Measurements from ENCODE around the gene FAM13A.

Gene FAM13A

GRCh38 chr4:88752754-88753153, 304.2 kb downstream of the FAM13A start:
- no peak for DNase-seq (ENCODE audit: low read depth in 2 of 2, low spot score in 1 of 2)

GRCh38 chr4:88752076-88752463, 304.9 kb downstream of the FAM13A start:
- DNase-seq (ENCODE audit: low read depth in 2 of 2, low spot score in 1 of 2) = no peak

- DNase-seq (ENCODE audit: low read depth in 2 of 2, low spot score in 1 of 2) = no peak
Observed at GRCh38 chr4:88751258-88752075, 305.5 kb downstream of the FAM13A start.

GRCh38 chr4:88750369-88750768, 306.6 kb downstream of the FAM13A start:
- DNase-seq (ENCODE audit: low read depth in 2 of 2, low spot score in 1 of 2) = no peak

GRCh38 chr4:88747351-88747750, 309.6 kb downstream of the FAM13A start:
- no peak for DNase-seq (ENCODE audit: low read depth in 2 of 2, low spot score in 1 of 2)

GRCh38 chr4:88746206-88746605, 310.8 kb downstream of the FAM13A start:
- DNase-seq (ENCODE audit: low read depth in 2 of 2, low spot score in 1 of 2) = no peak

- DNase-seq (ENCODE audit: low read depth in 2 of 2, low spot score in 1 of 2) = no peak
Observed at GRCh38 chr4:88745581-88746163, 311.3 kb downstream of the FAM13A start.

GRCh38 chr4:88745175-88745574, 311.8 kb downstream of the FAM13A start:
- no peak for DNase-seq (ENCODE audit: low read depth in 2 of 2, low spot score in 1 of 2)

- no peak for DNase-seq (ENCODE audit: low read depth in 2 of 2, low spot score in 1 of 2)
Observed at GRCh38 chr4:88744609-88745008, 312.4 kb downstream of the FAM13A start.

- no peak for DNase-seq (ENCODE audit: low read depth in 2 of 2, low spot score in 1 of 2)
Observed at GRCh38 chr4:88743696-88744095, 313.3 kb downstream of the FAM13A start.

GRCh38 chr4:88742561-88742960, 314.4 kb downstream of the FAM13A start:
- DNase-seq (ENCODE audit: low read depth in 2 of 2, low spot score in 1 of 2) = no peak

- no peak for DNase-seq (ENCODE audit: low read depth in 2 of 2, low spot score in 1 of 2)
Observed at GRCh38 chr4:88738180-88738579, 318.8 kb downstream of the FAM13A start.

- DNase-seq (ENCODE audit: low read depth in 2 of 2, low spot score in 1 of 2) = no peak
Observed at GRCh38 chr4:88737307-88737941, 319.6 kb downstream of the FAM13A start.

- DNase-seq (ENCODE audit: low read depth in 2 of 2, low spot score in 1 of 2) = no peak
Observed at GRCh38 chr4:88736264-88736663, 320.7 kb downstream of the FAM13A start.

- no peak for DNase-seq (ENCODE audit: low read depth in 2 of 2, low spot score in 1 of 2)
Observed at GRCh38 chr4:88735564-88735963, 321.4 kb downstream of the FAM13A start.

- no peak for DNase-seq (ENCODE audit: low read depth in 2 of 2, low spot score in 1 of 2)
Observed at GRCh38 chr4:88734403-88734949, 322.5 kb downstream of the FAM13A start.

GRCh38 chr4:88732714-88733368, 324.1 kb downstream of the FAM13A start:
- no peak for DNase-seq (ENCODE audit: low read depth in 2 of 2, low spot score in 1 of 2)

- no peak for DNase-seq (ENCODE audit: low read depth in 2 of 2, low spot score in 1 of 2)
Observed at GRCh38 chr4:88731381-88731780, 325.6 kb downstream of the FAM13A start.

GRCh38 chr4:88730811-88731210, 326.2 kb downstream of the FAM13A start:
- no peak for DNase-seq (ENCODE audit: low read depth in 2 of 2, low spot score in 1 of 2)

GRCh38 chr4:88729146-88729760, 327.7 kb downstream of the FAM13A start:
- DNase-seq (ENCODE audit: low read depth in 2 of 2, low spot score in 1 of 2) = no peak

- no peak for DNase-seq (ENCODE audit: low read depth in 2 of 2, low spot score in 1 of 2)
Observed at GRCh38 chr4:88728146-88728545, 328.8 kb downstream of the FAM13A start.

All from stimulated activated CD8-positive, alpha-beta memory T cell treated with anti-CD3 and anti-CD28 coated beads, Interleukin-4, amount 100 ng/mL, for 1 hour (primary cell).